ENCODE measurements around the gene FBXO8.

FBXO8 gene

GRCh38 chr4:174204164-174204831, 79.2 kb downstream of the FBXO8 start:
- DNase-seq: no peak

- DNase-seq: no peak
Observed at GRCh38 chr4:174201871-174202270, 81.6 kb downstream of the FBXO8 start.

- no peak for DNase-seq
Observed at GRCh38 chr4:174199735-174200134, 83.7 kb downstream of the FBXO8 start.

- no peak for DNase-seq
Observed at GRCh38 chr4:174198828-174199227, 84.6 kb downstream of the FBXO8 start.

GRCh38 chr4:174198396-174198795, 85.1 kb downstream of the FBXO8 start:
- DNase-seq: no peak

- DNase-seq: no peak
Observed at GRCh38 chr4:174193438-174194374, 89.8 kb downstream of the FBXO8 start.

GRCh38 chr4:174192943-174193342, 90.5 kb downstream of the FBXO8 start:
- no peak for DNase-seq

- no peak for DNase-seq
Observed at GRCh38 chr4:174190832-174191500, 92.5 kb downstream of the FBXO8 start.

- no peak for DNase-seq
Observed at GRCh38 chr4:174189392-174190015, 94.0 kb downstream of the FBXO8 start.

Data from NCI-H1092 treated with DMSO at 0.1 percent for 48 hours (cell line).